ENCODE data around the gene FBXW8.

FBXW8 gene

GRCh38 chr12:117068492-117068891, 157.7 kb downstream of the FBXW8 start:
- TF ChIP-seq OSR1 (CRISPR knock-in tag; IDR thresholded peaks at IDR 0.05) (no peak), PATZ1 (CRISPR knock-in tag; IDR thresholded peaks at IDR 0.05; ENCODE audit: borderline replicate concordance) (no peak), TOX (CRISPR knock-in tag; IDR thresholded peaks at IDR 0.05; ENCODE audit: borderline replicate concordance) (no peak), TCF4 (CRISPR knock-in tag; IDR thresholded peaks at IDR 0.05; ENCODE audit: borderline replicate concordance) (no peak), ZNF70 (CRISPR knock-in tag; IDR thresholded peaks at IDR 0.05) (no peak), BACH2 (CRISPR knock-in tag; IDR thresholded peaks at IDR 0.05; ENCODE audit: borderline replicate concordance) (no peak), GLIS3 (CRISPR knock-in tag; IDR thresholded peaks at IDR 0.05) (no peak), ZNF8 (CRISPR knock-in tag; IDR thresholded peaks at IDR 0.05) (no peak), ESRRG (CRISPR knock-in tag; IDR thresholded peaks at IDR 0.05) (no peak), CREB5 (CRISPR knock-in tag; IDR thresholded peaks at IDR 0.05; ENCODE audit: low read depth) (no peak), ZFP3 (CRISPR knock-in tag; IDR thresholded peaks at IDR 0.05) (no peak), ZFP30 (CRISPR knock-in tag; IDR thresholded peaks at IDR 0.05) (no peak), CSDC2 (CRISPR knock-in tag; IDR thresholded peaks at IDR 0.05) (no peak), CSRNP3 (CRISPR knock-in tag; IDR thresholded peaks at IDR 0.05) (no peak), TSHZ2 (CRISPR knock-in tag; IDR thresholded peaks at IDR 0.05) (no peak), PPARA (CRISPR knock-in tag; IDR thresholded peaks at IDR 0.05; ENCODE audit: borderline replicate concordance) (no peak), ARNTL (CRISPR knock-in tag; IDR thresholded peaks at IDR 0.05; ENCODE audit: borderline replicate concordance, low read depth) (no peak)

GRCh38 chr12:117069101-117069797, 158.5 kb downstream of the FBXW8 start:
- TF ChIP-seq TCF4 (CRISPR knock-in tag; IDR thresholded peaks at IDR 0.05; ENCODE audit: borderline replicate concordance) (no peak), ZNF70 (CRISPR knock-in tag; IDR thresholded peaks at IDR 0.05) (no peak), ESRRG (CRISPR knock-in tag; IDR thresholded peaks at IDR 0.05) (no peak), ARNTL (CRISPR knock-in tag; IDR thresholded peaks at IDR 0.05; ENCODE audit: borderline replicate concordance, low read depth) (no peak), GLIS3 (CRISPR knock-in tag; IDR thresholded peaks at IDR 0.05) (no peak), PPARA (CRISPR knock-in tag; IDR thresholded peaks at IDR 0.05; ENCODE audit: borderline replicate concordance) (no peak)

More at GRCh38 chr12:117068492-117068891, 157.7 kb downstream of the FBXW8 start:
- no peak for ATAC-seq

GRCh38 chr12:117069926-117070900, 159.5 kb downstream of the FBXW8 start:
- ATAC-seq: no peak
- TF ChIP-seq POU6F1 (CRISPR knock-in tag; IDR thresholded peaks at IDR 0.05; ENCODE audit: borderline replicate concordance, low read depth): no peak
- no peak for TF ChIP-seq PATZ1 (CRISPR knock-in tag; IDR thresholded peaks at IDR 0.05; ENCODE audit: borderline replicate concordance)
- TF ChIP-seq SNAI2 (CRISPR knock-in tag; IDR thresholded peaks at IDR 0.05): no peak
- TF ChIP-seq TOX (CRISPR knock-in tag; IDR thresholded peaks at IDR 0.05; ENCODE audit: borderline replicate concordance): no peak
- TF ChIP-seq ZFP30 (CRISPR knock-in tag; IDR thresholded peaks at IDR 0.05): no peak
- TF ChIP-seq ARNTL (CRISPR knock-in tag; IDR thresholded peaks at IDR 0.05; ENCODE audit: borderline replicate concordance, low read depth): no peak
- TF ChIP-seq ZFP3 (CRISPR knock-in tag; IDR thresholded peaks at IDR 0.05): no peak
- TF ChIP-seq CREB5 (CRISPR knock-in tag; IDR thresholded peaks at IDR 0.05; ENCODE audit: low read depth): no peak
- no peak for TF ChIP-seq ZNF8 (CRISPR knock-in tag; IDR thresholded peaks at IDR 0.05)
- TF ChIP-seq TCF4 (CRISPR knock-in tag; IDR thresholded peaks at IDR 0.05; ENCODE audit: borderline replicate concordance): no peak
- no peak for TF ChIP-seq CSDC2 (CRISPR knock-in tag; IDR thresholded peaks at IDR 0.05)
- no peak for TF ChIP-seq OSR1 (CRISPR knock-in tag; IDR thresholded peaks at IDR 0.05)

More at GRCh38 chr12:117069101-117069797, 158.5 kb downstream of the FBXW8 start:
- no peak for ATAC-seq
